B cell (primary cell): ENCODE data around the gene ALPK3.

Source experiments
- CTCF ChIP-seq: fragments of 200-600 bp; IDR thresholded peaks from one replicate; pipeline ENCODE4 v1.8.0; 2022; ENCODE audit warnings: antibody characterized with exemption, mild to moderate bottlenecking
- EZH2 ChIP-seq: IDR thresholded peaks from 2 replicates; pipeline ENCODE4 v1.6.1; 2012; ENCODE audit warnings: borderline replicate concordance, low read depth, mild to moderate bottlenecking, moderate library complexity, low read length; ENCODE audit not compliant: insufficient read depth, poor library complexity, severe bottlenecking

DNA sequence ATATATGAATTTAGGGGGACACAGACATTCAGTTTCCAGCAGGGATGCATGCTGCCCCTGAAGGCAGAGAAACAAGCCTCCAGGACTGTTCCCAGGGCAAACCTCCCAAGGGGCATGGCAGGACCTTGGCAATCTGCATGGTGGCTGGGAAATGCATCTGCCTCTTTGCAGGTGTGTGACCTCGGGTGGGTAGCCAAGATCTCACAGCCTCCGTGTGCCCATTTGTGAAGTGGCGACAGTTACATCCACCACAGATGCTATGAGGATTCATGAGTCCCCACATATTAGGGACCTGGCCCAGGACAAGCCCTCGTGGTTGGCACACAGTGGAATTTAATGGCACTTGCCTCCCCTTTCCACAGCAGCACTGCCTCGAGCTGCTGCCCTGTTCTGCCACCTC is 97.2 kb downstream of the ALPK3 start:
- TF ChIP-seq CTCF (no peak), EZH2 (no peak)
